Effector CD8-positive, alpha-beta T cell (primary cell): ENCODE data around the gene ITGAD.

Experiments used
- DNase-seq: peaks from one replicate; lab custom pipeline; 2025; lab: John Stamatoyannopoulos, UW

The ITGAD gene

GRCh38 chr16:31365131-31365865 lies 27.8 kb upstream of the ITGAD start:
- no peak for DNase-seq

GRCh38 chr16:31367853-31368252 lies 25.3 kb upstream of the ITGAD start:
- no peak for DNase-seq

GRCh38 chr16:31371008-31371407 lies 22.1 kb upstream of the ITGAD start:
- DNase-seq: no peak

GRCh38 chr16:31371619-31372484 lies 21.3 kb upstream of the ITGAD start:
- DNase-seq: no peak

GRCh38 chr16:31373235-31373634 lies 19.9 kb upstream of the ITGAD start:
- DNase-seq: no peak

- no peak for DNase-seq
Measured at GRCh38 chr16:31375231-31375630, 17.9 kb upstream of the ITGAD start.

GRCh38 chr16:31376705-31377104 lies 16.4 kb upstream of the ITGAD start:
- no peak for DNase-seq

GRCh38 chr16:31377210-31377903 lies 15.8 kb upstream of the ITGAD start:
- no peak for DNase-seq

- DNase-seq: no peak
Measured at GRCh38 chr16:31380201-31380600, 12.9 kb upstream of the ITGAD start.

GRCh38 chr16:31382485-31383161 lies 10.5 kb upstream of the ITGAD start:
- peak; percentile 18 for DNase-seq

GRCh38 chr16:31385680-31386079 lies 7.5 kb upstream of the ITGAD start:
- DNase-seq: no peak

GRCh38 chr16:31386157-31386984 lies 6.8 kb upstream of the ITGAD start:
- no peak for DNase-seq

- DNase-seq: no peak
Measured at GRCh38 chr16:31388535-31388934, 4.6 kb upstream of the ITGAD start.

- DNase-seq: no peak
Measured at GRCh38 chr16:31390504-31391041, 2.6 kb upstream of the ITGAD start.

- DNase-seq: no peak
Measured at GRCh38 chr16:31395647-31396046, 2.5 kb downstream of the ITGAD start.

GRCh38 chr16:31397096-31397660 lies 4.0 kb downstream of the ITGAD start:
- DNase-seq: no peak

- DNase-seq: no peak
Measured at GRCh38 chr16:31397701-31398100, 4.6 kb downstream of the ITGAD start.

- DNase-seq: no peak
Measured at GRCh38 chr16:31400191-31400590, 7.1 kb downstream of the ITGAD start.

GRCh38 chr16:31401436-31401835 lies 8.3 kb downstream of the ITGAD start:
- no peak for DNase-seq

GRCh38 chr16:31402687-31403086 lies 9.6 kb downstream of the ITGAD start:
- DNase-seq: no peak
